HG03521 (cell line): ENCODE data around the gene RHEB.
A peak's percentile ranks its signal among the peaks of the same experiment; 100 is the strongest.

Source experiments
- ATAC-seq: cut with Tn5 transposase; IDR thresholded peaks from one replicate; pipeline ENCODE4 v1.9.1; 2021; ENCODE audit warnings: mild to moderate bottlenecking, moderate library complexity; ENCODE audit not compliant: unreplicated experiment

RHEB gene

GRCh38 chr7:151451626-151452571 lies 67.8 kb downstream of the RHEB start:
- no peak for ATAC-seq

GRCh38 chr7:151451156-151451555 lies 68.5 kb downstream of the RHEB start:
- ATAC-seq, result no peak

GRCh38 chr7:151449990-151450389 lies 69.7 kb downstream of the RHEB start:
- ATAC-seq, result no peak

DNA sequence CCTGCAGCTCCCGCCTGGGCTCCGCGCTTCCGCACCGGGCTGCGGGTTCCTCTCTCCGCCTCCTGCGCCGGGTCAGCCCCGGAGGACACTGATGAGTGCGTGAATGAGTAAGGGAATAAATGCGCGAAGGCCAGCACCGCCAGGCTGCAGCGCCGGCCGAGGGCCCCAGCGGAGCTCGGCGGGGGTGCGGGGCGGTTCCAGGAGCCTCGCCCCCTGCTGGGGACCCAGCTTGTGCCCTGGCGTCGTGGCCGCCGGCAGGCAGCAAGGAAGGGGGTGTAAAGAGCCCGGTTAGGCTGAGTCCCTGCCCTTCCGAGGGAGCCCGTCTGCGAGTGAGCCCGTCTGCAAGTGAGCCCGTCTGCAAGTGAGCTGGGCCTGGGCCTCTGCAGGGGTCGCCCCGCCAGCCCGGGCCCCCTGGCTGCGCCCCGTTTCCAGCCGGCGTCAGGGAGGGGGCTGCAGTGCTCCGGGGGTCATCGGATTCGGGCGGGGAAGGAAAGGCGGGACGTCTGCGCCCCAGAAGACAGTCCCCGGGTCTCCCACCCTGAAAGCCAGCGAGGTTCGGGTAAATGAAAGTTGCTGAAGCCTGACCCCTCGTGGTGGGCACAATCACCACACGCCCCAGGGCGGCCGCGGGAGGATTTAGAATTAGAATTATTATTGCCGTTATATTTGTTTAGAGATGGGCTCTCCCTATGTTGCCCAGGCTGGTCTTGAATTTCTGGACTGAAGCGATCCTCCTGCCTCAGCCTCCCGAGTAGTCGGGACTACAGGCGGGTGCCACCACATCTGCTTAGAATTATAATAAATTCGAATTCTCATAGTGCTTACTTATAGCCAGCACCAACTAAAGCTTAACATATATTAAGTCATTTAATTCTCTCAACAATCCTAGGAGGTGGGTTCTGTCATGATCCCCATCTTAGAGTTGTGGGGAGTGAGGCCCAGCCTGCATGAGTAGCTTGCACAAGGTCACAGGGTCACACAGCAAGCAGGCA lies 71.1 kb downstream of the RHEB start:
- ATAC-seq, result peak; percentile 56

- ATAC-seq, result no peak
These were observed 71.8 kb downstream of the RHEB start for GRCh38 chr7:151447901-151448260.

DNA sequence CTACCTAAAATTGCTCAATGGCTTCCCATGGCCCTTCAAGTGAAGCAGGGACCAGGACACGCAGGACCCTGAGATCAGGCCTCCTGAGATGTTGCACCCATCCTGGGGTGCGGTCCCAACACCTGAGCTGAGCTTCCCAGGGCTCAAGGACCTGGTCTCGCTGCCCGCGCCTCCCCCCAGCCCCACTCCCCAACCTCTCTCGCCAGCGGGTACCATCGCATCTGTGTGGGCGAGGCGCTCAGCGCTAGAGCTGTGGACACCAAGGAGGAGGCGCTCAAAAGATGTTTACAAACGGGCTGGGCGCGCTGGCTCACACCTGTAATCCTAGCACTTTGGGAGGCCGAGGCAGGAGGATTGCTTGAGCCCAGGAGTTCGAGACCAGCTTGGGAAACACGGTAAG lies 72.4 kb downstream of the RHEB start:
- no peak for ATAC-seq

DNA sequence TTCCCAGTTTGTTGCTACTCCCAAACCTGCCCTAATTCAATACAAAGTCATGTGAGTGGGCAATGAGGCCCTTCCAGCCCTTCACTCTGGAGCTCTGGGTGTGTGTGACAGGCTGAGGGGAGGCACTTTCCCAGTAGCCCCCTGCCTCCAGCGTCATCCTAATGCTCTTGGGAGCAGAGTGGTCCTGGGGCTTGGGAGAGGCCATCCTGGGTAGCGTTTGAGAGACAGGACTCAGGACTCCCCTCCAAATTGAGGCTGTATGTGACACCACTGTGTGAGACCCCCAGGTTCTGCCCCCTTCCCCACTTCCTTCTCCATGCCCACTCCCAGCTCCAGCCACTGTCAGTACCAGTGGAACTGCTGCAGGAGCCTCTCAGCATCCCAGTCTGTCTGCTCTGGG lies 73.3 kb downstream of the RHEB start:
- ATAC-seq, result no peak

- ATAC-seq, result no peak
These were observed 75.1 kb downstream of the RHEB start for GRCh38 chr7:151444632-151445031.

- ATAC-seq, result no peak
These were observed 76.8 kb downstream of the RHEB start for GRCh38 chr7:151442776-151443496.

- no peak for ATAC-seq
These were observed 78.8 kb downstream of the RHEB start for GRCh38 chr7:151440799-151441445.

DNA sequence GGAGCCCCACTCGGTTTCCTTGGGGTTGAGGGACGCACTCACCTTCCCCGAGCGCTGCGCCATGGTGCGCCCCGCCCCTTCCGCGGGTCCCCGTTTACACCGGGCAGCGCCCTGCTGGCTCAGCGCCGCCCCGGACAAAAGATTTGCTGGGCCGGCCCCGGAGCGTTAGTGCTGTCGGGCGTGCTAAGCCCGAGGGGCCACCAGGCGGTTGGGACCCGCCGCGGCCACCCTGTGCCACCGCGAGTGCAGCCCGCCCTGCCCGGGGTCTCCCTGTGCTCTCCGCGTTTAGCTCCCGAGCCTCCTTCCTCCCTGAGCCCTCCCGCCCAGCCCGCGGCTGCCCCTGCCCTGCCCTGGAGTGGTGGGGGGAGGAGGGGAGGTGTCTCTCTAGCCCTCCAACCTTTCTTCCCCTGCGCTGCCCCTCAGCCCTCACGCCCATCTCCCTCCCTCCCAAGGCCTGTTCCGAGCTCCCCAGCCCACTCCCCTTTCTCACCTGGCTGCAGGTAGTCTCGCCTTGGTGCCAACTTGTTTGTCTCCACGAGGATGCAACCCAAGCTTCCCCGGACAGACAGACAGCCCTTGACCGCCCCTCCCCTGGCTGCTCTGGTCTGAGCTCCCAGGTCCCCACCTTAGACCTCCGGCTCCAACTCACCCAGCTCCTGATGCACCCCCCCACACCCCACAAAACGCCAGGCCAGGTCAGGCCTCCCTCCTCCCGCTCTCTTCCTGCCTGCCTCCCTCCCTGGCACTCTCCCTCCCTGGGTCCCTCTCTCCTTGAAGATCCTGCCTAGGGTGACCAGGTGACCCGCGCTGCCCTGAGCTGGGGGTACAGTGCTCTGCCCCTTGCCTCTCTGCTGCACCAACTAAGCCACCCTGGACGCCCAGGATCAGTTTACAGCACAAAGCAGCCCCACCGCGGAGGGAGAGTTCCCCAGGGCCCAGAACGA lies 79.6 kb downstream of the RHEB start, which contains the start of gene CRYGN:
Gene CRYGN, minus strand, starts transcription at position 287 of the 944 bp plus-strand sequence. Its CDS starts 224 bp downstream, at position 63.
- no peak for ATAC-seq

DNA sequence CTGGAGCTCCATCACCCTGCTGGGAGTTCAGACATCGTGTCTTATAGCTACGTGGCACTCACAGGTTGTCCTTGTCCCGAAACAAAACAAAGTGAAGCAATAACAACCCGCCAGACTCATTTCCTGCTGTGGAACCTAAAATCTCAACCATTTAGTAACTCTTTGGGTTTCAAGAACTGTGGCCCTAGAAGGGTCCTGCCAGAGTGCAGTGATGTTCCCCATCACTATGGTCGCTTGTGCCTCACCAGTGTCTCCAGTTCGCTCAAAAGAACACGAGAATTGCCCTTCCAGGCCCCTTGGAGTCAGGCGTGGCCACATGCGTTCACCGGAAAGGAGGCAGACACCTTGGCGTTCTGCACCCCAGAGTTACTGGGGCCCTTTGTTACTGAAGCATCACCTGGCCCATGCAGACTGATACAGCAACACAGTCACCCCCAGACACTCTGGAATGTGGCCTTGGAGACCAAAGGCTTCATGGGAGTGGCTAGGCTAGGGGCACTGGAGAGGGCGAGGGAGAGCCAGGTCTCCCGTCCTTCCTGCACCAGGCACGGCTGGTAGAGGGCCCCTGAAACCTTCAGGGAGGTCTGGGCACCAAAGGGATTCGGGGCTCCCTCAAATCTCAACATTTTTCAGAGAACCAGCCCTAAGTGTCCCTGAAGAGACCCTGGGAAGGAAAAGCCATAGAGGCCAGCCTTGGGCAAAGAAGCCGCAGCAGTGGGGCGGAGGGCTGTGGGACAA lies 80.7 kb downstream of the RHEB start:
- no peak for ATAC-seq

- no peak for ATAC-seq
These were observed 81.7 kb downstream of the RHEB start for GRCh38 chr7:151437866-151438516.

- no peak for ATAC-seq
These were observed 82.5 kb downstream of the RHEB start for GRCh38 chr7:151437159-151437553.

GRCh38 chr7:151436446-151437158 lies 83.1 kb downstream of the RHEB start:
- ATAC-seq, result no peak

GRCh38 chr7:151435971-151436370 lies 83.7 kb downstream of the RHEB start:
- no peak for ATAC-seq
